BJ (cell line): ENCODE results near the gene TSR1. TPM values are rescaled to one million over a fixed set of nuclear protein-coding genes. Genes with fewer than 3 reads are reported as not detected.

ENCODE experiments used
- CTCF ChIA-PET: fragments of 350-600 bp; formaldehyde crosslinking; extraction: SDS; loops from one replicate; lab custom pipeline; 2021; ENCODE audit warnings: antibody characterized with exemption, inconsistent platforms; lab: Yijun Ruan, JAX
- POLR2A ChIA-PET: fragments of 300-600 bp; sonication (Branson Sonifier 250); formaldehyde crosslinking; extraction: SDS; loops from one replicate; lab custom pipeline; 2021; ENCODE audit warnings: antibody characterized with exemption; lab: Charles Lee
- DNase-seq: peaks from one replicate; pipeline ENCODE4 v3.0.0-alpha.2; 2011; ENCODE audit warnings: low read depth
- H3K27me3 ChIP-seq: 2 replicates; pipeline ENCODE4 v1.6.0; 2011; ENCODE audit warnings: low read length; ENCODE audit not compliant: control insufficient read depth, insufficient read depth
- H3K36me3 ChIP-seq: 2 replicates; pipeline ENCODE4 v1.5.1; 2011; ENCODE audit warnings: low read length; ENCODE audit not compliant: control insufficient read depth, insufficient read depth
- H3K4me3 ChIP-seq: 2 replicates; pipeline ENCODE4 v1.5.1; 2011; ENCODE audit warnings: low read depth, mild to moderate bottlenecking, control low read depth, low read length
- polyA plus RNA-seq: library from polyadenylated mRNA; depleted of rRNA; stranded (reverse); fragments of >200 nt; gene quantifications from 2 replicates; pipeline ENCODE4 v1.2.3, GENCODE V29; 2011
- TF ChIP-seq, protein P1 (sequence below): IDR thresholded peaks from 2 replicates; pipeline ENCODE4 v1.5.1; 2011; ENCODE audit warnings: low read depth, mild to moderate bottlenecking, control low read depth, inconsistent platforms, low read length, moderate library complexity; ENCODE audit not compliant: insufficient read depth

Gene TSR1
- polyA plus RNA-seq, 1 experiment: 8.9 TPM

DNA sequence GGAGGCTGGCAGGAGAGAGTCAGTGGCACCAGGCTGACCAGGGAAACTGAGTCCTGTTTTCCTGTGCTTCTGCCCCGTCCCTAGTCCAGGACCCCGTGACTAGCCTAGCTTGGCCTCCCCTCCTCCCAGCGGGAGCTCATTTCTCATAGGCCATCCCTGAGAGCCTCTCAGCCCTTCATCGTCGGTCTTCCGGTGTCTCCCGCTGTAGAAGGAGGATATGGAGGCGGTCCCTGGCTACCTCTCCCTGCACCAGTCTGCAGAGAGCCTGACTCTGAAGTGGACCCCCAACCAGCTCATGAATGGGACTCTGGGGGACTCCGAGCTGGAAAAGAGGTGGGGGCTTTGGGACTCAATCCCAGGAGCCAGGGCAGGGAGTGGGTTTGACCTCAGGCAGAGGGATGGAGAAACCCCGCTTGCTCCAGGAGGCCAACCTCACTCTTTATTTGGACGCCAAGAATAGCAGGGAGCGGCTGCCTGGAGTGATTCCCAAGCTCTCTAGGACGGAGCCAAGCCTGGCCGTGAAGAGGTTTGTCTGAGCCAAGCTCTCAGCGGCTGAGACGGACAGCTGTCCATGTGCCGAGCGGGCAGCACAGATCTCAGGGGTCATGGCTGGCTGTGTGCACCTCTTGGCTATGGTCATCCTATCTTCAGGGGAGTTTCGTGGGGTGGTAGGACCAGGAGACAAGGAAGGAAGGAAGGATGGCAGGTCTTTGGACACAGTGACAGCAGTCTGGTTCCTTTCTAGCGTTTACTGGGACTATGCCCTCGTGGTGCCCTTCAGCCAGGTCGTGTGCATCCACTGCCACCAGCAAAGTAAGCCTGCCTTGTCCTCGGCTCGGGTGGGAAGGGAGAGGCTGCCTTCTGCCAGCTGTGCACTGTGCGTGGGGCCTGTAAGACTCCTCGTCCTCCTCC lies 27.9 kb upstream of the TSR1 start:
- CTCF ChIA-PET: interaction anchor here (0.8 to 2.2 kb wide), 4 partner anchors 11 to 332 kb away, joined by 3 to 10 read pairs (median 5); no protein-coding TSS in a partner anchor
- no peak overlapping the region for H3K4me3 ChIP-seq
- POLR2A ChIA-PET: no interaction called here
- TF ChIP-seq, protein P1, sequence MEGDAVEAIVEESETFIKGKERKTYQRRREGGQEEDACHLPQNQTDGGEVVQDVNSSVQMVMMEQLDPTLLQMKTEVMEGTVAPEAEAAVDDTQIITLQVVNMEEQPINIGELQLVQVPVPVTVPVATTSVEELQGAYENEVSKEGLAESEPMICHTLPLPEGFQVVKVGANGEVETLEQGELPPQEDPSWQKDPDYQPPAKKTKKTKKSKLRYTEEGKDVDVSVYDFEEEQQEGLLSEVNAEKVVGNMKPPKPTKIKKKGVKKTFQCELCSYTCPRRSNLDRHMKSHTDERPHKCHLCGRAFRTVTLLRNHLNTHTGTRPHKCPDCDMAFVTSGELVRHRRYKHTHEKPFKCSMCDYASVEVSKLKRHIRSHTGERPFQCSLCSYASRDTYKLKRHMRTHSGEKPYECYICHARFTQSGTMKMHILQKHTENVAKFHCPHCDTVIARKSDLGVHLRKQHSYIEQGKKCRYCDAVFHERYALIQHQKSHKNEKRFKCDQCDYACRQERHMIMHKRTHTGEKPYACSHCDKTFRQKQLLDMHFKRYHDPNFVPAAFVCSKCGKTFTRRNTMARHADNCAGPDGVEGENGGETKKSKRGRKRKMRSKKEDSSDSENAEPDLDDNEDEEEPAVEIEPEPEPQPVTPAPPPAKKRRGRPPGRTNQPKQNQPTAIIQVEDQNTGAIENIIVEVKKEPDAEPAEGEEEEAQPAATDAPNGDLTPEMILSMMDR: no peak
- H3K36me3 ChIP-seq: peaks cover 28% of the 10 kb centered on the region
- DNase-seq: no peak
- no peaks in the 10 kb centered on the region for H3K27me3 ChIP-seq

DNA sequence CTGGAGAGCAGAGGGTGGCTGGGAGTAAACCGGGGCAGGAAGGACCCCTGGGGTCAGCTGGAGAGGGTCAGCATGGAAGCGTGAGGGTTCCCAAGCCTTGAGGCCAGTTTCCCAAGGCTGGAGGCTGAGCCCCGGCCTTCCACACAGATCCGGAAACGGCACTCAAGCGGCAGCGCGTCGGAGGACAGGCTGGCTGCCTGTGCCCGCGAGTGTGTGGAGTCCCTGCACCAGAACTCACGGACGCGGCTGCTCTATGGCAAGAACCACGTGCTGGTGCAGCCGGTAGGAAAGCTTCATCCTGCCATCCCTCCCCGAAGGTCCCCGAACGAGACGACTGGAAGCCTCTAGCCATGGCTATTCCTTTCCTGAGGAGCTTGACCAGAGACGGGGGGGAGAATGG lies 27.1 kb upstream of the TSR1 start:
- Histone ChIP-seq H3K4me3 (no peak overlapping the region), H3K27me3 (no peaks in the 10 kb centered on the region), H3K36me3 (peaks cover 28% of the 10 kb centered on the region)
- ChIA-PET CTCF (interaction anchor here (0.8 to 2.2 kb wide), 3 partner anchors 10 to 332 kb away, joined by 3 to 10 read pairs (median 5); no protein-coding TSS in a partner anchor), POLR2A (no interaction called here)
- DNase-seq: no peak
- TF ChIP-seq, protein P1: no peak

DNA sequence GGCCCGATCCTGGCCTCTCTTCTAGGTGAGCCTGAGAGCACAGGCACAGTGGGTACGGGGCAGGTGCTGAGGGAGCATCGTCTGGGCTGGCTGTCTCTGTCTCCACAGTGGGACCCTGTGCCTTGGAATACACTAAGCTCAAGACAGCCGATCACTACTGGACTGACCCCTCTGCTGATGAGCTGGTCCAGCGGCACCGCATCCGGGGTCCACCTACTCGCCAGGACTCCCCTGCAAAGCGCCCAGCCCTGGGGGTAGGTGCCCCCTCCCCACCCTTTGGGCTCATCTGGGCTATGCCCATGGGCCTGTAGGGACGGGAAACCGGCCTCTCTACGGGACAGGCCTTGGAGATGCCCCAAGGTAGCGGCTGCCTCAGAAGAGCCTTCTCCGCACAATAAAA lies 26.6 kb upstream of the TSR1 start:
- POLR2A ChIA-PET: no interaction called here
- no peaks in the 10 kb centered on the region for H3K27me3 ChIP-seq
- H3K4me3 ChIP-seq: no peak overlapping the region
- TF ChIP-seq, protein P1: no peak
- CTCF ChIA-PET: no interaction called here
- peaks cover 26% of the 10 kb centered on the region for H3K36me3 ChIP-seq
- no peak for DNase-seq

DNA sequence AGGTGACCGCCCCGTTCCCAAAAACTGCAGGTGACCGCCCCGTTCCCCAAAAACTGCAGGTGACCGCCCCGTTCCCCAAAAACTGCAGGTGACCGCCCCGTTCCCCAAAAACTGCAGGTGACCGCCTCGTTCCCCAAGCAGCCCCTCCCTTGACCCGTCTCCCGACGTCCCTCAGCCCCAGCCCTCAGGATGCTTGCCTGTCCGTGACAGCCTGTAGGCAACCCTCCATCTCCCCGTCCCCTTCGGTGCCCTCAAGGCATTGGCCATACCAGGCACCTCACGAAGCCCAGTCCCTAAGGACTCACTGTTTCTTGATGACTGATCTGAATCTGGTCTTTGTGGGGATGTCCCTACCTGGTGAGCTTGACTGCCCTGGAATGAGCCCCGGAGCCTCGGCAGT lies 26.2 kb upstream of the TSR1 start:
- no peak for DNase-seq
- TF ChIP-seq, protein P1: no peak
- Histone ChIP-seq H3K4me3 (no peak overlapping the region), H3K36me3 (peaks cover 26% of the 10 kb centered on the region), H3K27me3 (no peaks in the 10 kb centered on the region)
- POLR2A ChIA-PET: no interaction called here
- CTCF ChIA-PET: interaction anchor here (1.7 kb wide), 1 partner anchor 10 kb away, joined by 5 read pairs; no protein-coding TSS in a partner anchor

DNA sequence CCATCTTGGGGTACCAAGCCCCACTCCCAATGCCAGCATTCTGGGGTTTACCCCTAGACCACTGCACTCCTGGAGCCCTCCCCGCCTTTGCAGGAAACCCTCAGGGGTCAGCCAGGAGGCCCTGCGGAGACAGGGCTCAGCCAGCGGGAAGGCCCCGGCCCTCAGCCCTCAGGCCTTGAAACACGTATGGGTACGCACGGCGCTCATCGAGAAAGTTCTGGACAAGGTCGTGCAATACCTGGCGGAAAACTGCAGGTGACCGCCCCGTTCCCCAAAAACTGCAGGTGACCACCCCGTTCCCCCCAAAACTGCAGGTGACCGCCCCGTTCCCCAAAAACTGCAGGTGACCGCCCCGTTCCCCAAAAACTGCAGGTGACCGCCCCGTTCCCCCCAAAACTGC lies 25.8 kb upstream of the TSR1 start:
- H3K4me3 ChIP-seq: no peak overlapping the region
- TF ChIP-seq, protein P1: no peak
- ChIA-PET CTCF (interaction anchor here (0.9 to 1.7 kb wide), 2 partner anchors 9 to 54 kb away, joined by 3 to 5 read pairs; no protein-coding TSS in a partner anchor), POLR2A (no interaction called here)
- H3K27me3 ChIP-seq: no peaks in the 10 kb centered on the region
- no peak for DNase-seq
- peaks cover 26% of the 10 kb centered on the region for H3K36me3 ChIP-seq
